HG03039 (cell line): ENCODE data around the gene NRG3.
"Not testable (repeated sequence)": the region's sequence is repeated elsewhere in the genome, so short reads cannot be mapped to it uniquely, and the experiment has no call there.

Experiments
- ATAC-seq: cut with Tn5 transposase; IDR thresholded peaks from one replicate; pipeline ENCODE4 v1.9.1; 2021; ENCODE audit warnings: mild to moderate bottlenecking, moderate library complexity; ENCODE audit not compliant: unreplicated experiment

The NRG3 gene

DNA sequence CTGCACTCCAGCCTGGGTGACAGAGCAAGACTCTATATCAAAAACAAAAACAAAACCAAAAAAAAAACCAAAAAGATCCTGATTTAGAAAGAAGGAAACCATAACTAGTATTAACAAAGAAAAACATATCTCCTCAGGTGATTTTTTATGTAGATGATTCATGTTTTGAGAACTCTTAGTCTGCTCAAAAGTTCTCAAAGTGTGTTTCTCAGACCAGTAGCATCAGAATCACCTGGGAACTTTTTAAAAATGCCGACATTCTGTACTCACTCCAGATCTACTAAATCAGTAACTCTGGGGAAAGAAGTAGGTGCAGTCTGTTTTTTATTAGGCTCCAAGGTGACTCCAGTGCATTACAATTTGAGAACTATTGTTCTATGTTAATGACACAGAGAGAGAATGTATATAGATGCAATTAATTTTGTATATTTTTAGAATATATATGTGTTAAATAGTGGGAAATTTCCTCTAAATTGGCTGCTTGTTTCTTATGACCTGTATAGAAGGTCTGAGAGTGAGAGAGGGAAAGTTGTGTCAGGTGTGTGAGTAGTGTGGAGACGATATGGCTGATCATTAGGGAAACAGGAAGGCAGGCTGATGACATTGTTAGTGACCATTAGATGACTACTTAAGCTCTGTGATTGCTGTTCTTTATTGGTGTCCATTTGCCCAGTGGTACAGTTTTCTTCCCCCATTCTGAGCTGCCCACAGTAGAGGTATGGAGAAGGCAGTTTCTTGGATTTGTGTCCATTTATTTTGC, 1075.0 kb downstream of the NRG3 start:
- no peak for ATAC-seq

DNA sequence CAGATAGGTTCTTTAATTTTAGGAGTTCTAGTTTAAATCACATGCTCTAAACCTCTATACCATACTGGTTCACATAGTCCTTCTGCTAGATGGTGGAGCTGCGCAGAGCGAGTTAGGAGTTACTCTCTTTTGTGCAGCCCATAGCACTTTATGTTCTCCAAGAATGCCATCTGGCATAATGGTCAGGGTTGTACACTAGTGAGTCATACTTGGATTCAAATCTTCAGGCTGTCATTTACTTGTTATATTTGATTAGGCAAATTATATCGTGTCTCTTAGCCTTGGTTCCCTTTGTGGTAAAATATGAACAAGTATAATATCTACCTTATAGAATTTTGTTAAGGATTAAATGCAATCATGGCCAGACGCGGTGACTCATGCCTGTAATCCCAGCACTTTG, 1078.3 kb downstream of the NRG3 start:
- no peak for ATAC-seq

DNA sequence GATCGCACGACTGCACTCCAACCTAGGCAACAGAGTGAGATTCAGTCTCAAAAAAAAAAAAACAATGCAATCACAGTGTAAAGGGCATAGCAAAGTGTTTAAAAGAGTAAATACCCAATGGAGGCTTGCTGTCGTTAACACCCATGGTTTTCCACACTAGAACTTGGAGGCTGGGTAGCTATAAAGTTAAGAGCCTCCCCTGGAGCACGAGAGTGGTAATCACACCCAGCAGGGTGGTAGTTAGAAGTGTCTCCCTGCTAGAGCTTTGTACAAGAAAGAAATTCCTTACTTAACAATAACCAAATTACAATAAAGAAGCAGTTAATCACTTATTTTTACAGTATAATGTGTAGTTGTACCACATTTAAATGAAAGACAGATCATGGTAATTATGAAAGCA, 1078.9 kb downstream of the NRG3 start:
- ATAC-seq, result no peak

DNA sequence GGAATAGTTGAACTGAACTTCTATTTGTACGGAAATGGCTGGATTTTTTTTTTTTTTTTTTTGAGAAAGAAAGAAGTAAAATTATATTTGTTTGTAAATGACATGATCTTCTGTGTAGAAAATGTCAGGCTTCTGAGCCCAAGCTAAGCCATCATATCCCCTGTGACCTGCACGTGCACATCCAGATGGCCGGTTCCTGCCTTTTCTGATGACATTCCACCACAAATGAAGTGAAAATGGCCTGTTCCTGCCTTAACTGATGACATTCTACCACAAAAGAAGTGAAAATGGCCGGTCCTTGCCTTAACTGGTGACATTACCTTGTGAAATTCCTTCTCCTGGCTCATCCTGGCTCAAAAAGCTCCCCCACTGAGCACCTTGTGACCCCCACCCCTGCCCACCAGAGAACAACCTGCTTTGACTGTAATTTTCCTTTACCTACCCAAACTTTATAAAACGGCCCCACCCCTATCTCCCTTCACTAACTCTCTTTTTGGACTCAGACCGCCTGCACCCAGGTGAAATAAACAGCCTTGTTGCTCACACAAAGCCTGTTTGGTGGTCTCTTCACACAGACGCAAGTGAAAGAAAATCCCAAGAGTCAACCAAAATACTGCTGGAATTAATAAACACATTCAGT, 1085.5 kb downstream of the NRG3 start:
- ATAC-seq, result not testable (repeated sequence)

DNA sequence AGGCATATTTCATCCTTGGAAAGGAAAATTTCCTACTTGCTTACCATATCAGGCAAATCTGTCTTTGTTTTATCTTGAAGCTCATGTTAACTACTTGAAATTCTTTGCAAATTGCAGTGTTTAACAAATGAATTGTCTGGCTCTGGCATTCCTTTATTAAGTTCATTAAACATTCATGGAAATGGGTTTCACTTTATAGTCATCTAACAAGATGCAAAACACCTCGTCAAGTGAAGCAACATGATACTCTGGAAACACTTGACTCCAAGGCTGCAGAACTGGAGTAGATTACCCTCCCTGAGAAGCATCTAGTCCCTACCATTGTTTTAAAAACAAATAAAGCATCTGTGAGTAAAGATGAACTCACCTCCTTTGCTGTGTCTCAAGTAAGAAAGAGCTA, 1086.9 kb downstream of the NRG3 start:
- no peak for ATAC-seq

DNA sequence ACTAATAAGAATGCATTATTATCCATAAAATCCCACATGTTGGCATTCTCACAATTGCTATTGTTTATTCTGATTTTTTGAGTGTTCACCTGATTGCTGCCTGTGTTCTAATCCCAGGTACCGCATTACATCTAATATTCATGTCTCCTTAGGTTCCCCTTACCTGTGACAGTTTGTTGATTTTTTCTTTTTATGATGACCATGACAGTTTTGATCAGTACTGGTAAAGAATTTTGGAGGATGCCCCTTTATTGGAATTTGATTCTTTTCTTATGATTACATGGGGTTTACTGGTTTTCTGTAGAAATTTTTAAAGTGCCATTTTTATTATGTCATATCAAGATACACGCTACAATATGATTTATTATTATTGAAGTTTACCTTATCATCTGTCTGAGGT, 1091.1 kb downstream of the NRG3 start:
- ATAC-seq, result no peak

DNA sequence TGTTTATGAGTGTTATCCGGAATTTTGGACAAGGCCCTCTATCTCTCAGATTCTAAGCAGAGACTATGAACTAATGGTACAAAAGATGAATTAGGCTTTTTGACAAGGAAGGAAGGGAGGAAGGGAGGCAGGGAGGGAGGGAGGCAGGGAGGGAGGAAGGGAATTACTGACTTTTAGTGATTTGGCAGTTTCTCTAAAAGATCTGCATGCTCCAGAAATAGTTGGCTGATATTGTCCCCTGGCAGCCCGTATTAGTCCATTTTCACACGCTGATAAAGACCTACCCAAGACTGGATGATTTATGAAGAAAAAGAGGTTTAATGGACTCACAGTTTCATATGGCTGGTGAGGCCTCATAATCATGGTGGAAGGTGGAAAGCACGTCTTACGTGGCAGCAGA, 1093.5 kb downstream of the NRG3 start:
- no peak for ATAC-seq

DNA sequence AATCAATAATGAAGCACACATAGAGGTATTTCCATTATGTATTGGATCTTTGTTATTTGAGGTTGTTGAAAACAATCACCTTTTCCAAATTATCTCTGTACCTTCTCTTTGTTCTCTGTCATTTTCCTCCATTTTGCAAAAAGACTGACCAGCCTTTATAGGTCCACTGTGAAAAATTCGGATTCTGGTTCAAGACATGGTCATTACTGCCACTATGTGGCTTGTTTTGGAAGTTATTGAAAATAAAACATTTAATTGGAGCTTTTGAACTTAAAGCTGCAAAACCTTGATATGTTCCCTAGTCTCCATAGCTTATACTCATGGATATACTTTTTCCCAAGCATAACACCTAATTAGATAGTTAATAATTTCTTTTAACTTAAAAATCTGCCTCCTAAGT, 1094.4 kb downstream of the NRG3 start:
- no peak for ATAC-seq

DNA sequence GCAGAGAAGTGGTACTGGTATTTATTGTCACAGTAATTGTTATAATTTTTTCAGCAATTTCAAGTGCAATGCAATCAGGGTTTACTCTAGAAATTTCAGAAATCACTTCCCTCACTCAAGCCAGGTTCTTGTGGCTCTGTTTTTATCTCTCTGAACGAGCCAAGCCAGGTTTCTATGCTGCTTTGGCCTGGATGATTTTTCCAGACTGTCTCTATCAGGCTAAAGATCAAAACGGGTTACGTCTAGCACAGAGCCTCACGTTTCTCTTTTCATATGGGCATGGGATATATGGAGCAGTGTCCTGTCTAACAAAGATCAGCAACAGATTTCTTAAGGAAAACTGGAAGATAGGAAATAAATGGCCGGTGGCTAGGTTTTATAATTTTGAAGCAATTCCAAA, 1105.3 kb downstream of the NRG3 start:
- ATAC-seq, result no peak

DNA sequence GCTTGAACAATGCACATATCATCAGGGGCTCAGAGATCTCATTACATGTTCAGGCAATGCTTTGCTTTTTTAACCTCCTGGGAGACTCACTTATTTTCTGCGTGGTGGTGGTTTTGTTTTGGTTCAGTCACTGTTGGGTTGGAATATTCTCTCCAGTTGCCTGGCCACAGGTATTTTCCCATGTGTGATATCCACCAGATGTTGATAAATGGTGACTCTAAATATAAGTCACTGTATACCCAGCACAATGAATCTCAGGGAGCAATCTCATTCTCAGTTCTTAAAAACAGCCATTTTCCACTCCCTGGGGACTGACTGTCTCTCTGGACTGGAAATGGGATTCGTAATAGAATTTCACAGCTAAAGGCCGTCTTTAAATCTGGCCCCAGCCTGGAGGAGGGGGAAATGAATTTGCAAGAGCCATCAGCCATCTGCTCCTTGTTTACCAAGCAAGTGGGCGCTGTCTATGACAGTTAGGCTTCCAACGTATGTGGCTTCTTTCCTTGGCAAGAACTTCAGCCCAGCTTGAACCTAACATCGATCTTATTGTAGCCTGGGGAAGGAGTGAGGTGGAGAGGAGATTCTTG, 1106.2 kb downstream of the NRG3 start:
- ATAC-seq, result no peak

DNA sequence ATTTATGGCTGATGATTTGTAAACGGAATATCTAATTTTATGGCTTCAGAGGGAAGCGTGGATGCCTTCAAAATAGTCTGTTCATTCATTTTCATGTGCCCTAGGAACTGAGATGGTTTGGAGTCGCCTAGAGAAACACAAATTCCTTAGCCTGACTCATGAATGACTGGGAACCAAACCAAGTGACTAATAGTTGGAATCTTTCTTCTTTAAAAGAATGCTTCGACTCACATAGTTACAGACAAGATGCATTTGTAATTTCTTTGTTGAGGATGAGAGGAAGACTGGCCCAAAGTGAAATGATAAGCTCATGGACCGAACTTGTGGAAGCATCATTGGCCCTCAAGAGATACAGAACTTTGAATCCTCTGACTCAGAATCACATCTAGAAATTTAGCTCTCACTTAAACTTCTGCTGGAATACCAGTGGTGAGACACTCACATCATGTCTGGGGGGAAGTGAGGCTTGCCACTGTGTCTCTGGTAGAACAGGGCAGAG, 1107.2 kb downstream of the NRG3 start:
- no peak for ATAC-seq

DNA sequence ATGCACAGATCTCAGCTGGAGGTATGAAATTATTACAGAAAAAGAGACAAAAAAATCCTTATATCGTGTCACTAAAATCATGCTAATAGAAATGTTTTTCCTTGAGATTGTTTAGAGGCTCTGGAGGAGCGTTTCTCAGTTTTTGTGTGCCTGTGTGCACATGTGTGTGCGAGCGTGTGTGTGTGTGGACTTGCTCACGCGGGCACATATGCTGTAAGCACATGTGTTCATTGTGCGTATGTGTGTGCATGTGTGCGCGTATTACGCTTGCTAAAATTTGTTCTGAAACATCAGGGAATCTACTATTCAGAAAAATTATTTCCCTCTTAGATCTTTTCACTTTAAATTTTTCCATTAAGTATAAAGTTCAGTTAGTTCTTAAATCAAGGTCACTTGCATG, 1111.2 kb downstream of the NRG3 start:
- no peak for ATAC-seq

DNA sequence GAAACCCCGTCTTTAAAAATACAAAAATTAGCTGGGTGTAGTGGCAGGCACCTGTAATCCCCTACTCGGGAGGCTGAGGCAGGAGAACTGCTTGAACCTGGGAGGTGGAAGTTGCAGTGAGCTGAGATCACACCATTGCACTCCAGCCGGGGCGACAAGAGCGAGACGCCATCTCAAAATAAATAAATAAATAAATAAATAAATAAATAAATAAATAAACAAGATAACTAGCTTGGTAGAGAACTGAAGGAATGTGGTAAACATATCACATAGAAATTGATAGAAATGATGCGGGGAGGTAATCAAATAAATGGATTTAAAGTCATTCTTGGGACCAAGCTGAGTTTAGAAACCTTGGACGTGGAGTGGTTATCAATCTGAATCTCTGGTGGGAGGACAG, 1131.5 kb downstream of the NRG3 start:
- ATAC-seq, result not testable (repeated sequence)

DNA sequence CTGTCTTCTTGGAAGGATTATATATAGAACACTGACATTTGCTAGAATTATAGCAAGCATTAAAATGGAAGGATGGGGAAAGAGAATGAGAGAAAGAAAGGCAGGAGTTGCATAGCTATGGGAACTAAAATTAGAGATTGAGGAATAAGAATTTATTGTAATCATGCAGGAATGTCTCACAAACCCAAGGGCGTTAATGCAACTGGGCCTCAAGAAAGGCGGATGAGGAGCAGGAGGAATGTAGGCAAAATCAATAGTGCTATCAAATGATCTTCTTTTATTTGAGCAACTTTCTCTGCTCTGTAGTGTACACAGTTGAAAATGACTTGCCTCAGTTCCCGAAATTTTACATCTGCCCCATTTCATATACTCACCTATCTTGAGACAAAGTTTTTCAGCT, 1132.5 kb downstream of the NRG3 start:
- ATAC-seq, result no peak

DNA sequence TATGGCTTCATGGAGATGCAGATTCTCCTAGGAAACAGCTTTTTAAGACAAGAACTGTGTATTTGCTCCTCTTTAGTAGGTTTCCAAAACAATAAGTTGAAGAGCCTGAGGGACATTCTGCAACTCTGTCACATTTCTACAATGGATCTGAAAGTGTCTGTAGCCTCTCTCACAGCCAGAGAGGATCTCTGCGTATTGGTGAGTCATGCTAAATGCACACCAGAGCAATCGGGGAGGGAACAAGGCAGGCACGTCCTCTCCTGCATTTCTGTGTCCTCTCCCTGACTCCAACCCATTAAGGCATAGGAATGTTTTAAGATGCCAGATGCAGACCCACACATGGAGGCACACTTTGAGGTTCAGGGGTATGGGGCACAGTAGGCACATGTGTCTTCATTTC, 1137.9 kb downstream of the NRG3 start:
- no peak for ATAC-seq

DNA sequence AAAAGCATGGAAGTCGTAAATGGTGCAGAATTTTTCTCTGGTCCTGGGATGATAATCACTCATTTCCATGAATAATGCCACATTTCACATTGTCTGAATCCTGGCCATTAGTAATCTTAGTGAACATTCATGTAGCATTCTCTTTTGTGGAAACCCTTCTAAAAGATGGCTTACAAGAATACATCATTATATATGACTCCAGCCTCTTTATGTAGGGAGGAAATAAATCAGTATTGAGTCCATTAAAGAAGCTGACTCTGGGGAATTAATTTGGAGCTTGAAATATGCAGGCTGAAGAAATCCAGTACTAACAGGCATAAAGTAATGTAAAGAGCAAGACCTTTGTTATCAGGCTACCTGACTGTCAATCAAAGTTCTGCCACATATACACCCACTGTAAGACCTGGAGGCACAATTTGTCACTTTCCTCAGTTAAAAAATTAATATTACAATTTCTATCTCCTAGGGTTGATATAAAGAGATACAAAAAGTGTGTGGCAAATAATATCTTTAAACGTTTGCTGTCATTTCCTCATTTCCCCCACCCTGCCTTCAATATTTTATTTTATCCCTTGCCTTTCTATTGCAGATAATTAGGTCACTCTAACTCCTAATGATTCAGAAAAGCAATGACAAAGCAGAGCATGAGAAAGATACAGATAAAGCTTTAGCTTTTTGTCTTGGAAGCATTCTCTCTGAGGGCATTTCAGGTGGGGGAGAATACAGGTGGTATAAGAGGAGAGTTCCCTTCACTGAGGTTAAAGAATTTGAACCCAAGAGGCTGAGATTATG, 1142.3 kb downstream of the NRG3 start:
- ATAC-seq, result no peak

DNA sequence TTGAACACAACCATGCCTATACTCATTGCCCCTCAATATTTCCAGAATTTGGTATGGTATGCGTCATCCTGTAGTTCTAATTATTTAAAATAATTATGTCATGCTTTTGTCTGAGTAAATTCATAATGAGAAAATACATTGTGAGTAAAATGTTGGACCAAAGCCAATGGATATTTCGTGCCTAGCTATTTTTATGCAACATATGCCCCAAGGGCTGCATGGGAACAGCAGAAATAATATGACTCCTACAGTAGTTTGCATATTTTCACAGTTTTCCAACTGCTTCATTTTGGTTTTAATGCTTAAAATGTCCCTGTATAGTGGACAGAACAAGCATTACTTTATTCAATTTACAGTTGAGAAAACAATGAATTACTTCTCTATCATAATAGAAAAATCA, 1148.7 kb downstream of the NRG3 start:
- no peak for ATAC-seq
